K562 (cell line): ENCODE measurements around the gene NR3C2.

Experiments
- CBFB ChIP-seq: sonication (generic); formaldehyde crosslinking; IDR thresholded peaks from 2 replicates; pipeline ENCODE4 v1.4.0; 2020; ENCODE audit warnings: mild to moderate bottlenecking, missing genetic modification reagents
- CBX3 ChIP-seq, 2 experiments: IDR thresholded peaks; 1 replicate in 1 of 2; 2 replicates in 1 of 2; pipeline ENCODE4 v1.6.1; 2012; ENCODE audit warnings: inconsistent platforms in 2 of 2, low read length in 2 of 2, borderline replicate concordance in 1 of 2, control low read depth in 1 of 2
- HDAC2 ChIP-seq: fragments of 450-650 bp; IDR thresholded peaks from 2 replicates; pipeline ENCODE4 v1.6.1; 2016; ENCODE audit warnings: mild to moderate bottlenecking
- KLF10 ChIP-seq: fragments of 250-450 bp; sonication (Bioruptor Pico); IDR thresholded peaks from 2 replicates; pipeline ENCODE4 v1.6.1; 2021; ENCODE audit warnings: matching md5 sums
- POLR2A ChIP-seq: fragments of 450-650 bp; conservative IDR thresholded peaks from 2 replicates; pipeline ENCODE4 v1.6.1; 2016
- SMARCA4 ChIP-seq: fragments of 450-650 bp; IDR thresholded peaks from 2 replicates; pipeline ENCODE4 v1.6.1; 2016
- SREBF2 ChIP-seq: sonication (generic); formaldehyde crosslinking; IDR thresholded peaks from 2 replicates; pipeline ENCODE4 v1.4.0; 2020; ENCODE audit warnings: mild to moderate bottlenecking, missing genetic modification reagents
- TF ChIP-seq, protein P1 (sequence below), 3 experiments: IDR thresholded peaks in 2 of 3; conservative IDR thresholded peaks in 1 of 3; 2 replicates each; pipeline ENCODE4 v1.5.1; 2011 to 2012; ENCODE audit warnings: low read length in 3 of 3, mild to moderate bottlenecking in 3 of 3, control low read depth in 2 of 3, improper control_type of control experiment in 1 of 3, inconsistent platforms in 1 of 3, low read depth in 1 of 3, mixed read lengths in 1 of 3, moderate library complexity in 1 of 3; ENCODE audit not compliant: insufficient read depth in 2 of 3

DNA sequence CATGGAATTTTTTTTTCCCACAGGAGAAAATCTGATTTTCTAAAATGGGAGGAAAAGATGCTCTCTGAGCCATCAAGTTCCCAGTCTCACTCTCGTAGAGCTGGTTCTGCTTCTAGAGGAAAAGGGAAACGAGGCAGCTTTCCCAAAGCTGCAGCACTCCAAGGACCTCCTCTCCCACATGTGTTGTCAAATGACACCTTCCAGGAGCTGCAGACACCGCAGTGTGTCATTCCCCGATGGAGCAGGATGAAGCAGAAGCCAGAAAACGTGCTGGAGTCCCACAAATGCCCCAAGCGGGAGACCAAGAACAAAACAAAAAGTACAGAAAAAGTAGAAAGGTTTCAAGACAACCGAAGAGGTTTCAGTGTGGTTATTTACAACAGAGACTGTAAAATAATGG lies 362.3 kb downstream of the NR3C2 start:
- TF ChIP-seq CBX3 (IDR thresholded peaks at IDR 0.05; ENCODE audit: borderline replicate concordance in 1 of 2, low read length in 2 of 2) (no peak), CBFB (CRISPR knock-in tag) (no peak), SREBF2 (CRISPR knock-in tag) (no peak), SMARCA4 (no peak), HDAC2 (no peak), KLF10 (CRISPR knock-in tag) (no peak), POLR2A (no peak)
- TF ChIP-seq, protein P1, sequence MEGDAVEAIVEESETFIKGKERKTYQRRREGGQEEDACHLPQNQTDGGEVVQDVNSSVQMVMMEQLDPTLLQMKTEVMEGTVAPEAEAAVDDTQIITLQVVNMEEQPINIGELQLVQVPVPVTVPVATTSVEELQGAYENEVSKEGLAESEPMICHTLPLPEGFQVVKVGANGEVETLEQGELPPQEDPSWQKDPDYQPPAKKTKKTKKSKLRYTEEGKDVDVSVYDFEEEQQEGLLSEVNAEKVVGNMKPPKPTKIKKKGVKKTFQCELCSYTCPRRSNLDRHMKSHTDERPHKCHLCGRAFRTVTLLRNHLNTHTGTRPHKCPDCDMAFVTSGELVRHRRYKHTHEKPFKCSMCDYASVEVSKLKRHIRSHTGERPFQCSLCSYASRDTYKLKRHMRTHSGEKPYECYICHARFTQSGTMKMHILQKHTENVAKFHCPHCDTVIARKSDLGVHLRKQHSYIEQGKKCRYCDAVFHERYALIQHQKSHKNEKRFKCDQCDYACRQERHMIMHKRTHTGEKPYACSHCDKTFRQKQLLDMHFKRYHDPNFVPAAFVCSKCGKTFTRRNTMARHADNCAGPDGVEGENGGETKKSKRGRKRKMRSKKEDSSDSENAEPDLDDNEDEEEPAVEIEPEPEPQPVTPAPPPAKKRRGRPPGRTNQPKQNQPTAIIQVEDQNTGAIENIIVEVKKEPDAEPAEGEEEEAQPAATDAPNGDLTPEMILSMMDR (IDR thresholded peaks at IDR 0.05 in 2 of 3, conservative IDR thresholded peaks at IDR 0.05 in 1 of 3; ENCODE audit: insufficient read depth in 2 of 3, low read depth in 1 of 3, low read length in 3 of 3) = no peak
